Measurements from ENCODE around the gene CA12. TPM values are rescaled to one million over a fixed set of nuclear protein-coding genes. Genes with fewer than 3 reads are reported as not detected.

Gene CA12
- total and polyA plus RNA-seq, 2 of the 8 experiments (the other 6 are each of a cell fraction or from before 2014, with no cell fraction given), result 4.7 to 4.9 TPM

GRCh38 chr15:63295341-63295740 is 86.3 kb downstream of the CA12 start:
- CTCF ChIA-PET (ENCODE audit: partially characterized antibody), result interaction anchor here (0.9 to 6.5 kb wide), 4 partner anchors 11 to 111 kb away, joined by 3 to 25 read pairs (median 4); no protein-coding TSS in a partner anchor

More at GRCh38 chr15:63295341-63295740, 86.3 kb downstream of the CA12 start:
- Histone ChIP-seq H3K14ac (ENCODE audit: insufficient read length) (no peak overlapping the region), H3K4me3 (ENCODE audit: extremely low read depth in 1 of 4, insufficient read depth in 2 of 4, low read depth in 3 of 4, low read length in 4 of 4) (no peak overlapping the region), H3K27ac (ENCODE audit: low read depth, low read length) (no peak overlapping the region), H2AK5ac (ENCODE audit: low read depth, low read length) (no peak overlapping the region), H3K4ac (replicated peaks; ENCODE audit: insufficient read length, low read depth, low read length) (no peak overlapping the region), H4K91ac (replicated peaks; ENCODE audit: insufficient read length, low read length) (no peak overlapping the region), H2BK12ac (ENCODE audit: low read depth, low read length) (no peak overlapping the region), H4K20me1 (replicated peaks in 1 of 2; ENCODE audit: control insufficient read depth in 1 of 2, insufficient read depth in 2 of 2, low read length in 2 of 2) (no peaks in the 10 kb centered on the region), H3K23me2 (ENCODE audit: low read depth, low read length) (no peaks in the 10 kb centered on the region), H4K8ac (ENCODE audit: extremely low read depth, insufficient read depth, low read length) (no peak overlapping the region), H3K56ac (replicated peaks; ENCODE audit: insufficient read length, low read depth, low read length) (no peak overlapping the region), H3K79me1 (ENCODE audit: low read depth, low read length) (no peaks in the 10 kb centered on the region), H3K4me1 (replicated peaks in 1 of 4; ENCODE audit: control insufficient read depth in 3 of 4, insufficient read depth in 4 of 4, low read length in 3 of 4) (no peaks in the 10 kb centered on the region), H2BK5ac (ENCODE audit: low read depth, low read length) (no peak overlapping the region), H3K18ac (ENCODE audit: extremely low read depth, low read length) (no peak overlapping the region), H2BK15ac (ENCODE audit: low read length) (no peak overlapping the region), H2BK120ac (replicated peaks; ENCODE audit: low read depth, low read length) (no peak overlapping the region), H3K9ac (replicated peaks in 1 of 4; ENCODE audit: extremely low read depth in 1 of 4, low read depth in 3 of 4, low read length in 3 of 4) (no peak overlapping the region), H4K5ac (ENCODE audit: insufficient read length, low read depth, low read length) (no peak overlapping the region), H2AFZ (ENCODE audit: low read length) (no peak overlapping the region), H3K23ac (ENCODE audit: insufficient read length) (no peak overlapping the region), H3K27me3 (replicated peaks in 1 of 4; ENCODE audit: control insufficient read depth in 3 of 4, extremely low read depth in 1 of 4, insufficient read depth in 3 of 4, low read length in 3 of 4) (no peaks in the 10 kb centered on the region), H3K4me2 (ENCODE audit: insufficient read depth in 1 of 2, low read depth in 2 of 2, low read length in 2 of 2) (no peak overlapping the region), H2BK20ac (ENCODE audit: low read length) (no peak overlapping the region), H3K79me2 (ENCODE audit: control insufficient read depth in 1 of 2, insufficient read depth in 2 of 2, low read length in 2 of 2) (no peaks in the 10 kb centered on the region), H3K36me3 (ENCODE audit: control insufficient read depth in 2 of 4, insufficient read depth in 4 of 4, low read length in 3 of 4) (0 out of 8 replicates have a peak, but pooled peaks cover 0 to 2% (median 0%) of the 10 kb centered on the region in 4 experiments), H3K9me3 (ENCODE audit: insufficient read depth in 2 of 2, low read depth in 1 of 2, low read length in 1 of 2) (no peaks in the 10 kb centered on the region)
- FAIRE-seq, result no peak
- TF ChIP-seq EP300 (IDR thresholded peaks at IDR 0.05; ENCODE audit: borderline replicate concordance in 1 of 2, low read depth in 2 of 2, low read length in 2 of 2), result no peak
- no peak for TF ChIP-seq HDAC6 (IDR thresholded peaks at IDR 0.05; ENCODE audit: low read depth, low read length)
- TF ChIP-seq, protein P1, sequence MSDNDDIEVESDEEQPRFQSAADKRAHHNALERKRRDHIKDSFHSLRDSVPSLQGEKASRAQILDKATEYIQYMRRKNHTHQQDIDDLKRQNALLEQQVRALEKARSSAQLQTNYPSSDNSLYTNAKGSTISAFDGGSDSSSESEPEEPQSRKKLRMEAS (IDR thresholded peaks at IDR 0.05), result no peak
- TF ChIP-seq GTF2F1 (IDR thresholded peaks at IDR 0.05; ENCODE audit: borderline replicate concordance, low read depth, low read length), result no peak
- no peak for TF ChIP-seq SIRT6 (IDR thresholded peaks at IDR 0.05; ENCODE audit: low read length)
- no peak for TF ChIP-seq BRCA1 (IDR thresholded peaks at IDR 0.05; ENCODE audit: low read depth, low read length)
- TF ChIP-seq SP2 (IDR thresholded peaks at IDR 0.05; ENCODE audit: low read length), result no peak
- no peak for TF ChIP-seq KDM5A (IDR thresholded peaks at IDR 0.05; ENCODE audit: low read length)
- no peak for TF ChIP-seq YY1 (IDR thresholded peaks at IDR 0.05; ENCODE audit: low read depth, low read length)
- no peak for TF ChIP-seq SUZ12 (IDR thresholded peaks at IDR 0.05; ENCODE audit: low read length)
- DNase-seq (ENCODE audit: low read depth in 1 of 2, low spot score in 2 of 2), result no peak
- POLR2A ChIA-PET (ENCODE audit: partially characterized antibody), result interaction anchor here (1.1 to 1.7 kb wide), 2 partner anchors 8 to 17 kb away, joined by 3 read pairs; no protein-coding TSS in a partner anchor
